HL-60 (cell line): ENCODE results near the gene MLLT6.

Source experiments
- CTCF ChIP-seq: IDR thresholded peaks from one replicate; pipeline ENCODE4 v1.5.1; 2011; ENCODE audit warnings: low read length, control low read depth, inconsistent platforms; ENCODE audit not compliant: insufficient read depth
- POLR2AphosphoS5 ChIP-seq: IDR thresholded peaks from 2 replicates; pipeline ENCODE4 v1.6.1; 2012; ENCODE audit warnings: low read depth
- REST ChIP-seq: IDR thresholded peaks from 2 replicates; pipeline ENCODE4 v1.6.1; 2012; ENCODE audit warnings: low read depth; ENCODE audit not compliant: insufficient replicate concordance

GRCh38 chr17:38702166-38702915 lies 2.7 kb upstream of the MLLT6 start:
- no peak for TF ChIP-seq CTCF
- no peak; the same call in 1 of the 2 replicates for TF ChIP-seq POLR2AphosphoS5
- TF ChIP-seq REST, result no peak
